Femur (tissue), 1 donor: Measurements from ENCODE around the gene CCDC157.
A peak's percentile ranks its signal among the peaks of the same experiment; 100 is the strongest.
"Not testable (repeated sequence)": the region's sequence is repeated elsewhere in the genome, so short reads cannot be mapped to it uniquely, and the experiment has no call there.

Experiments
- DNase-seq: peaks from one replicate; pipeline ENCODE4 v3.0.0-alpha.2; 2017

CCDC157 gene

DNA sequence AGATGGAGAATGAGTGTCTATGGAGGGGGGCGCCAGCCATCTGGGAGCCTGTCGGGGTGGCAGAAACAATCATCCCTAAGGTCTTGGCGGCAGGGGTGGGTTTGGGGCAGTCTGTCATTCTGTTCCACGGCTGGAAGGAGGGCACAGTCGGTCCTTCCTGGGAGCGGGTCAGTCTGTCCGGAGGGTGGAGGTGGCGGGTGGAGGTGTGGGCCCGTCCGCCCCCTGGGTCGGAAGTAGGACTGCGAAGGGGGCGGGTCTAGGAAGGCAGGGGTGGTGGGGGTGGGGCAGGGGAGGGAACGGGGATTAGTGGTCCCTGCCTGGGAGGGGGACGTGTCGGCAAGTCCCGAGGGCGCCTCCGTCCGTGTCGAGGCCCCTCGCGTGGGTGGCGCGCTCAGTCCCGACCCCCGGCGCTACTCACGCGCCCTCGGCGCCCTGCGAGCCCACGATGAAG lies 30.5 kb upstream of the CCDC157 start:
- peak; percentile 51 for DNase-seq

DNA sequence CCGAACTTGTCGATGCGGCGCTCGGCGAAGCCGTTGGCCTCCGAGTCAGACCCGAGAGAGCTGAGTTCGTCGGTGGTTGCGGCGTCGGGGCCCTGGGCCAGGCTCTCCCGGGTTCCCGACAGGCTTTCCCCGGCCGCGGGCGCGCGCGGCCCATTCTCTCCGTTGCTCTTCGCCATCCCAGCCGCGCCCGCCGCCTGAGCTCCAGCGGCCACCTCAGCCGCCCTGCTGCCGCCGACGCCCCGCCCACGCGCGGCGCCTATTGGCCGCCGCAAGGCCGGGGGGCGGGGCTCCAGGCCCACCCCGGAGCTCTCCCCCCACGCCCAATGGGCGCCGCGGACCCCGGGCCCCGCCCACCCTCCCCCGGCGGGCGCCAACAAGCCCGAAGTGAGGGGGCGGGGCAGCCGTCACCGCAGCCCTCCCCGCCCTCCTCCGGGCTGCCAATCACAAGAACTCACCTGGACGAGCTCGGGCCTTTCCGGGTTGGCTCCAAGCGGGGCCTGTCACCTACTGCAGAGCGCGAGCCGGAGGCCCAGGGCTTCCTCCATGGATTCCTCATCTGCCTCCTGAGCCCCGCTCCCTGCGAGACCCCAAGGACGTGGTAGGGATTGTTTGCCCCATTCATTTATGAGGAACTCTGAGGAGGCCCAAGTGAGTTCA lies 30.0 kb upstream of the CCDC157 start, which contains the start of gene TBC1D10A:
Gene TBC1D10A, minus strand, starts transcription at position 236 of the 657 bp plus-strand sequence. Its CDS starts 60 bp downstream, at position 176.
- peak; percentile 93 for DNase-seq

DNA sequence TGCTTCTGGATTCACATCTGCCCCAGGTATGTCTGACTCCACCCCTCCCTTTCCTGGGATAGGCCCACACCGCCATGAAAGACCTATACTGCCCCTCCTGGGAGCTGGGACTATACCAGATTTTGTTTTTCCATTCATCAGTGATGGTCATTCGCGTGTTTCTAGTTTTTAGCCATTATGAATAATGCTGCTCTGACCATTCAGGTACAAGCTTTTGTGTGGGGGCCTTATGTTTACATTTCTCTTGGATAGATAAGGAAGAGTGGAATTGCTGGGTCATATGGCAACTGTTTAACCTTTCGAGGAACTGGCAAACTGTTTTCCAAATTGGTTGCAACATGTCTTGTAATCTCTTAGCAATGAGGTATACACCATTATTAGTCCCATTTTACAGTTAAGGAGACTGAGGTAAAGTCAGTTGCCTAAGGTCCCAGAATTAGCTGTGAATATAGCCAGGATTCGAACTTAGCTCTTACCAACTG lies 28.9 kb upstream of the CCDC157 start:
- DNase-seq = no peak

DNA sequence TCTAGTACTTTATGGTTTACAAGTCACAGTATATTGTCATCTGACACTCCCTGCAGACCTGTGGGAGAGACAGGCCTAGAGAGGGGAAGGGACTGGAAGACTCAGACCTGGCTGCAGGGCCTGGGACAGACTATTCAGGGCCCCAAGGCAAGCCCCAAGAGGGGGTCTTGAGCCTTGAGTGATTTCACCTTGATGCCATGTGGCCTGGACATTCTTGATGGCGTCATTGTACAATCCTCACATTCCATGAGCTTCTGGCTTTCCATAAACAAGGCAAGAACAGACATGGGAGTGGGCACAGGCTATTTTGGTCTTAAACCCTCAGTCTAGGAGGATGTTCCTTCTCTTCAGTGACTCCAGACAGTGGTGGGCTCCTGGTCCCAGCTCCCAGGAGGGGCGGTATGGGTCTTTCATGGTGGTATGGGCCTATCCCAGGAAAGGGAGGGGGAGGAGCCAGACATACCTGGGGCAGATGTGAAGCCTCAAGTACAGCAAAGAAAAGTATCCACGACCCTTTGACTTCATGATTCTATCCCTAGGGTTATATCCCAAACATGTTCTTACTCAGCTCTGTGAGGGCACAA lies 28.2 kb upstream of the CCDC157 start:
- no peak for DNase-seq

DNA sequence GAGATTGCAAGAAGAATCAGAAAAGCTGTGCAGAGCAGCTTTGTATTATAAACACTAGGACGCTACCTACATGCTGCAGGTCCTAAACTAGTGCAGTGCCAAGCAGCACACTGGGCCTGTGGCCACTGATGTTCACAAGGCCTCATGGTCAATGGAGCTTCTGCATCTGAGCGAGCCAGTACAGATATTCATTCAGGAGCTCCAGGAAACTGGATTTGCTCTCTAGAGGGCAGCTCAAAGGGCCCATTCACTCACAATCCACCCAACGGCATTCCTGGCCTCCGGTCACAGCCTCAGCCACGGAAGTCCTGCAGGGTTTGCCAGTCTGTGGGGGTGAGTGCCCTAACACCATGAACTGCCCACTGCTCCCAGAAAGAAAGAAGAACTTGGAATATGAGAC lies 24.3 kb upstream of the CCDC157 start:
- DNase-seq = no peak

DNA sequence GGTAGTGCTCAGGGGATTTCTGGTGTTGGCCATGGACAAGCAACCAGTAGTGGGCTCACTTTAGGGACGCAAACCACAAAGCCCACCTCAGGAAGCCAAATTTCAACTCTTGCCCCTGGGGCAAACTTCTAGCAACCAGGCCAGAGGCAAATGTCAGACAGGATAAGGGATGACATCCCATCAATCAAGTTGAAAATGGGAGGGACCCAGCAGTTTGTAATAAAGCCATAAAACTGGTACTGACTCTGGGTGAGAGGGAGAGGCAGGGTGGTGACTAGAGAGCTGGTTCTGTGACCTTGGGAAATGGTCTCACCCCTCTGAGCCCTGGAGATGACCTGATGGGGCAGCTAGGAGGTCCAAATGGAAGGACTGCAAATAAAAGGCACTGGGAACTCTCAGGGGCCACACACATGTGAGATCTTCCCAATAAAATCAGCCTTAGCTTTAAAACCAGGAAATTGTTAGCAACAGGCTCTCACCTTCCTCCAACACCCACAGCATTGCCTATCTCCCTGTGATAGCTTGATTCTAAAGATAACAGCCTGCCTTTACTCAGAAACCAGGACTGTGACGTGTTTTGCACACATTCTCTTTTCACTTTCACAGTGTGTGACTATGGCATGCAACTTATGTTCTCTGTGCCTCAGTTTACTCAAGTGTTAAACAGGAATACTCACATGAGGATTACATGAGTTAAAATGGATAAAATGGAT lies 23.7 kb upstream of the CCDC157 start:
- DNase-seq = no peak

DNA sequence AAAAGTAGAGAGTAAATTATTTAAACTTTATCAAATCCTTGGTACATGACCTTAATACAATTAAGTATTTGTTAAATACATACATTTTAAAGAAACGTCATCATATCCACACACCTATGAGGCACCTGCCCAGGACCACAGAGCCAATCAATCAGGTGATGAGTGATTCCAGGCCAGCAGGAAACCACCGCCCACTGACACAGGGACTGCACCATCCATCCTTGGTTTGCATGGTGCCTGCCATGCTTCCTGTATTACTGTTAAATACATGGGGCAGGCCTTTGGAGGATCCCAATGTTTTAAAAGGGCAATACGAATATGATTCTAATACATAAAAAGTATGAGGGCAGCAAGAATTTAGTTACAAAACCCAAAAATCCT lies 23.1 kb upstream of the CCDC157 start:
- DNase-seq = no peak

DNA sequence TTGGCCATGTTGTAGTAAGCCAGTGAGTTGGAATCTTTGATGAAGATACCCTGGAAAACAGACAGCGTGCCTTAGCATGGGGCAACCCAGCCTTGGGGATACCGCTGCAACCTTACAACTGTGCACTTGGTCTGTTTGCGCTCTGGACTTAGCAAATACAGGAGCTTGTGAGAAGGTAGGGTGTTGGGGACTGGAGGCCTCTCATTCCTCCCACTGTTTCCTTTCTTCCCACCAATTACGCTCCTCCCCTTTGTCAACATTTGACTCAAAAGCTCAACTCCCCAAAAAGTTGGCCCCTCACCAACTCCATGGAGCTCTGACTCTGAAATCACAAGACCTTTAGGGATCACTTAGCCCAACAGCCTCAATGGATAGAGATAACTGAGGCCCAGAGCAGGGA lies 22.2 kb upstream of the CCDC157 start:
- no peak for DNase-seq

DNA sequence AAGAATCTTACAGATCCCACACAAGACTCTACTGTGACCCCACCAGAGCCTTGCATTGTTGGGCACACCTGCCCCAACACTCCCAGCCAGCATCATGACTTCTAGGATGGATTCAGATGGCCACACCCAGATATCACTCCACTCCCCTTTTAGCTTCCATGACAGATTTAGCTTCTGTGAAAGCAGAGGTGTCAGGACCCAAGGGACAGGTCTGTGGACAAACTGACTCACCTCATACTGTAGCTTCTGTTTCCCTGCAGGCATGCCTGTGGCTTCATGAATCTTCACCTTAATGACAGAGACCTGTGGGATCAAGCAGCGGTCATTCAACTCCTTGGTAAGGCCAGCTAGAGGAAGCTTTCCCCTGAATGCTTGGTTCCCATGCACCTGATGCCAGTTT lies 21.6 kb upstream of the CCDC157 start:
- DNase-seq = no peak

DNA sequence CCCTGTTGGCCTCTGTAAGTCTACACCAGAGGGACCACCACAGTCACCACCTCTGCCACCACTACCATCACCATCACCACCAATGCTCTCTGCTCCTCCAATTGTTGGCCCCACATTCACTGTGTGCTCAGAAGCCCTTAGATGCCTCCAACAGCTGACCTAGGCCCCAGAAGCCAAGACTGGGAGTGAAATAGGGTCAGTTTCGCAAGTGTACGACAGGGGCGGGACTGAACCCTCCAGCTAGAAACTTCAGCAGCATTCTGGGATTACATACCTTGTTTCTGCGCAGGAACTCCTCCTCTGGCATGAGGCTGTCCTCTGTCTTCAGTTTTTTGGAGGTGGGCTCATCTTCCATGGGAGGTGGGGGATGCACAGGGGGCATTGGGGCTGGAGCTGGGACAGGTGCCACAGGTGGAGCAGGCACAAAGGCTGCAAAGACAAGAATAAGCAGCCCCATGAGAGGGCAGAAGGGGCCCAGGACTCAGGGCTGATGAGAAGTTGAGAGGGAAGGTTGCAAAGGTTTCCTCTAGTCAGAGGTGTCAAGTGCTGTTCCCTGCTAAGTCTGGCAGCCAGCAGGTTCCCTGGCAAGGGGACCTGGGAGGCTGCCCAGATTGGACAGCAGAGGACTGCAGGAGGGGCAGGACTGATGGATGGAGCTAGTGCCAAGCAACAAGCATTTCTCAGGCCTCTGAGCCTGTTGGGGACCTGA lies 19.9 kb upstream of the CCDC157 start:
- DNase-seq = no peak

DNA sequence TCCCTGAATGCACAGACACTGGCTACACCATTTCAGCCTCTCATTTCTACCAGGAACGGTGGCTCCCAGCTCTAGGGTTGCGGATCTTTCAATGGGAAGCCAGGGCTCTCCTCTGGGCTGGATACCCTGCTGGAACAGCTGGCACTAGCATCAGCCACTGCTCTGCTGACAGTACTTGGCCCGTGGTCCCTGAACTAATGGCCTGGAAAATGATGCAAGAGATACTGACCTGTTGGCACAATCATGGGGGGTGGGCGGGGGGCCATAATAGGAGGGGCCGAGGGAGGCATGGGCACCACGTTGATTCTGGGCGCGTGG lies 19.4 kb upstream of the CCDC157 start:
- DNase-seq = no peak

DNA sequence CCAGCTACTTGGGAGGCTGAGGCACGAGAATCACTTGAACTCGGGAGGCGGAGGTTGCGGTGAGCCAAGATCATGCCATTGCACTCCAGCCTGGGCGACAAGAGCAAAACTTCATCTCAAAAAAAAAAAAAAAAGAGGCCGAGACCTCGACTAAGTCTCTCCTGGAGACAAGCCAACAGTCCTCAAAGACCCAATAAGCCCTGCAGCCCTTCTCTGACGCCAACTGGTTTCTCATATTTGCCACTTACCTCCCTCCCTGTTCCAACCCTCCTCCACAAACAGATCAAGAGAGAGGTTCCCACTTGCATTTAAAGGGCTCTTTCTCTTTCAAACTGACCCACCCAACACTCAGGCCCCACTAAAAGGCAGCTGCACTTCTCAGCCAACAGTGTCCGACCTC lies 18.5 kb upstream of the CCDC157 start:
- DNase-seq = not testable (repeated sequence)

DNA sequence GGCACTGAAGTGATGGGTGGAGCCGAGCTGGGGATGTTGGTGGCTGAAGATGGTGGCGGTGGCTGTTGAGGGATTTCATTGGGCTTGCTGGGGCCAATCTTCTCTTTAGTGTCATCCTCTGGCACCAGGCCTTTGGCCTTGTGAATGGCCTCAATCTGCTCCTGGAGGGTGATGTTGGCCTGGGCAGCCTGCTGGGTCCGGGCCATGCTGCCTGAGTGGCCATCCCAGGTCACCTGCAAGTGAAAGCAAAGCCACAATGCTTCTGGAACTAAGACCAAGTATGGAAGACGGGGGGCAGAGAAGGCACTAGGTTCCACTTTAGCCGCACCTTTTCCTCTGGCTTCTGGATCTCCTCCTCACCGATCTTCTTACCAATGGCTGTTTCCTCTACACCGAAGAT lies 18.0 kb upstream of the CCDC157 start:
- DNase-seq = no peak

DNA sequence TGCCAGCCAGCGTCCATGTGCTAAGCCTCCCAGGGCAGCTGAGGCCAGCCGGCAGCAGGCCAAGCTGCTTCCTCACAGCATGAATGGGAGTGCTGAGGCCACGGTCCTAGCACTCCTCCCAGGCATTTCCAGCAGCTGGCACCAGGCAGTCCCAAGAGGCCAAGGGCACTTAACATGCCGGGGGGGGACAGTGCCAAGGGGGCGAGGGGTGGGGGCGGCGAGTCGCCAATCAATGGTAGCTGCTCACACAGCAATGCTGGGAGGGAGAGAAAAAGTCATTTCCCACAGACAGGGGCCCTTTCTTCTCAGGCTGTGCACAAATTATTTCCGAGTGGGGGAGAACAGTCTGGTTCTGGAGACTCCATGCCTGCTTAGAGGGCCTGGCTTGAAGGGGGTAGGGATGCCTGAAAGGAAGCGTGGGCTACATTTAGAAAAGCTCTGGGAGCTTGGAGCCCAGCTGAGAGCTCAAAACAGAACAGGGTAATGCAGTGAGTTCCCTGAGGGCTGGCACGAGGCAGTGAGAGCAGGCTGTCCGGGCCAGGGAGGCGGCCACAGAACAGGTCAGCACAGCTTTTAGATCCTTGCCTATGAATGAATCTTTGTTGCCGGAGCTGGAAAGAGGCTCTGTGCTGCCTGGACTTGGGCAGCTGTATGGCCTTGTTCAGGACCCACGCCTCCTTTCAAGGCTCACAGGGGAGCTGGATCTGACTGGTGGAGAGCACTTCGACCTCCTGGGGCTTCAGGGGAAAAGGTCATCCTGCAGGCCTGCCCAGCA lies 15.7 kb upstream of the CCDC157 start:
- peak; percentile 82 for DNase-seq

DNA sequence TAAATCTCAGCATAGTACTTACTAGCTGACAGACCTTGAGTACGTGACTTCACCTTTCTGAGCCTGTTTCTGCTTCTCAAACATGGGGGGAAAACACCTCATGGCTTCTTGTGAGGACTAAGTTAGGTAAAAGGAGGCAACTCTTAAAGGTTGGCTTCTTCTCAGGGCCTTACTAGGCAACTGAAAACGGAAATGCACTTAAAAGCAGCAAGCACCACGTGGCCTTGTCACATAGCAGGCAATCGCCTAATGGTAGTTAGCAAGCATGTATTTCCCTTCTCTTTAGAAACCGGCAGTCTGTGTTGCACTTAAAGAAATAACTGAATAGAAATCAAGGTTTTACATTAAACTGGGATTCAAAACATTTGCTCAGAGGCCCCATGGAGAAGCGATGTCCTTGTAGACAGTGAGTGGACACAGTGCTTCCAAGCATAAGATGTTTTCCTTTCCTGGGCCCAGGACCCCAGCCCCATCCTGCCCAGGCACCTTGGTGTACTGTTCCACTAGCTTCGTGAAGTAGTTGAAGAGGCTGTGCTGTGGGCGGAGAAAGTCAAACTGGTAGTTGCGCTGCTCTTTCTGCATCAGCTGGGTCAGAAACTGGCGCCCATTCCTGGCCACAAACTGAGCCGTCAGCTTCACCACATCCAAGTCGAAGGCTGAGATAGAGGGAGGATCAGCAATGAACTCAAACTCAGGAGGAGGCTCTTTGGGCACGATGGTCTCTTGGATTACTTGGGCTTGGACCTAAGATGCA lies 12.2 kb upstream of the CCDC157 start:
- no peak for DNase-seq

DNA sequence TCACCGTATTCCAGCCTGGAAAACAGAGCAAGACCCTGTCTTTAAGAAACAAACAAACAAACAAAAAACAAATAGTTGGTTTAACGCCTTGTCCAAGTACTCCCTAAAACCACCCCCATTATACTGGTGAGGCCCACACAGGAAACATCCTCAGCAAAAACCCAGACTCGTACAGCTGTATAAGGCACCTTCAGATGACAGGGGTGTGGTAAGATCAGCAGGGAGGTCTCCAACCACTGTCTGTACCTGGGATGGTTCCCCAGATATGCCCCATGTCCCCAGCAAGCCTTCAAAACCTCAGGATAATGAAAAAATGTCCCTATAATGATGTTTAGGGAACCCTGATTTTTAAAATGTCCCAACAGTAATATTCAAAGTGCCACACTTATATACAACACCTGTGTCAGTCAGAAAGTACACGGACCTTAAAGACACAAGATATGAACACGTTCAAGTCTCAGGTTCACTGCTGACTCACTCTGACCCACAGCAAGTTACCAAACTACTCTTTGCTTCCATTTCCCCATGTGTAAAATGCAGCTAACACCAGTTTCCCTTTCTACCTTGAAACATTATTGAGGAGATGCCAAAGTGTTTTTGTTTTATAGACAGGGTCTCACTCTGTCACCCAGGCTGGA lies 9.4 kb upstream of the CCDC157 start:
- DNase-seq = no peak

DNA sequence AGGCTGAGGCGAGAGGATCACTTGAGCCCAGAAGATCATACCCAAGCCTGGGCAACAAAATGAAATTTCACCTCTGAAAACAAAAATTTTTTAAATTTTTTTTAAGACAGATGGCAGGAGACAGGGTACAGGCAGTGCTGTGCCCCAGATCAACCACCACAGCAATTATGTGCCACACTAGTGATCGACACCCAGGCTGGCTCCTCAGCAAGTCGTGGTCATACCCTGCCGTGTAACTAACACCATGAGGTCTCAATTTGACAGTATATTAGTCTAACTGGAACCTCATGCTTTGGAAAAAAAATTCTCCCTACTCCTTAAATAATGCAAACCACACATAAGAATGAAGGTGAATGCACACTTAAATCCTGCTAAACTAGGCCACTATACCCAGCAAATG lies 8.4 kb upstream of the CCDC157 start:
- no peak for DNase-seq

DNA sequence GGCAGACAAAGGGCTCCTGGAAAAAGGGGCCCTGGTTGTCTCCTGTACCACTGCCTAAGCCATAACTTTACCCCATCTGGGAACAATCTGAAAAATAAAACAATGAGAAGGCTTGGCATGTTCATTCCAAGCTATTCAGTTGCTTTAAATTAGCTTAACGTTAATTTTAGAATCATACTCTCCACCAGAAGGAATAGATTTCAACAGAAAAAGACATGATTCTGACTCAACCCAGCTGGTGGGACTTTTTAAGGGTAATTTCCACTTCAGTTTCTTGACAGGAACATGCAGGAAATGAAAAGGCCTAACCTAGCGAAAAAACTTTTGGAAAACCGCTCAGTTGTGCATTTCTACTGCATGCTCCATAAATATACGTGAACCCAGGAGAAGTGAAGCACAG lies 8.0 kb upstream of the CCDC157 start:
- DNase-seq = no peak

DNA sequence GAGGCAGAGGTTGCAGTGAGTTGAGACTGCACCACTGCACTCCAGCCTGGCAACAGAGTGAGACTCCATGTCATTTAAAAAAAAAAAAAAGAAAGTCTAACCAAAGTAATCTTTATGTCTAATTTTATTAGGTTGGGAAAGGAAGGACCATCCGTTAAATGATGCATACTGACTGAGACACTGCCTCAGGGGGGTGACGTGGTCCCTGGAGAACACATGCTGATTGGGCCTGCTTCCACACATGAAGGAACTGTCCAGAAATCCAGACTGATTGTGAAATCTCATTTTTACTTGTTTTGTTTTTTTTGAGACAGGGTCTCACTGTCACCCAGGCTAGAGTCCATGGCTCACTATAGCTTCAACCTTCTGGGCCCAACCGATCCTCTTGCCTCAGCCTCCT lies 5.6 kb upstream of the CCDC157 start:
- no peak for DNase-seq

DNA sequence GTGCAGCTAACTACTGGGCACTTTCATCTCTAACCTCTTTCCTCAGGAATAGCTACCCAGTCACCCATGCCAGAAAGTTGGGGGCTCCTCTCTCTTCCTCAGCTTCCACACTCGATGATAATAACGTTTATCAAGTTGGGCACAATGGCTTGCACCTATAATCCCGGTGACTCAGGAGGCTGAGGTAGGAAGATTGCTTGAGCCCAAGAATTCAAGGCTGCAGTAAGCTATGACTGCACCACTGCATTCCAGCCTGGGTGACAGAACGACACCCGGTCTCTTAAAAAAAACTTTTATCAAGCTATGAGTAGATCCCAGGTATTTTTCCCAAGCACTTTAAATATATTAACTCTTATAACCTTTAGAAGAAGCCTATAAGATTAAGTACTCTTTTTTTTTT lies 2.2 kb upstream of the CCDC157 start:
- no peak for DNase-seq

DNA sequence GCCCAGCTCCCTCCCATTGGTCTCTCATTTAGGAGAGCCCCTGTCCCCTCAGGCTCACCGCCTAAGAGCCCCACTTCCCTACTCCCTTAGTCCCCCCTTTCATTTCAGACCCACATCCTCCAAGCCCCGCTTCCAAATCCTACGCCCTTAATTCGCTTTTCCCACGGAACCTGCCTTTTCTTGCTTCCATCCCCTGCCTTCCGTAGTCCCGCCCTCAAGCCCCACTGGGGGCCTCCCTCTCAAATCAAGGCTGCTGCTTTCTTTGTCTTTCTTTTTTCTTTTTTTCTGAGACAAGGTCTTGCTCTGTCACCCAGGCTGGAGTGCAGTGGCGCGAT lies 396 bp downstream of the CCDC157 start:
- no peak for DNase-seq
